Astrocyte of the spinal cord (primary cell): ENCODE measurements around the gene CEP72.

Experiments used
- DNase-seq: peaks from one replicate; pipeline ENCODE4 v3.0.0; 2011; ENCODE audit warnings: low read depth, low spot score
- H3K4me3 ChIP-seq: 2 replicates; pipeline ENCODE4 v1.5.1; 2011; ENCODE audit warnings: low read depth, mild to moderate bottlenecking, low read length, moderate library complexity
- CTCF ChIP-seq: IDR thresholded peaks from 2 replicates; pipeline ENCODE4 v1.5.1; 2012; ENCODE audit warnings: low read depth, mild to moderate bottlenecking, low read length, inconsistent platforms
- in situ Hi-C: cut with HindIII; loops from 2 replicates; pipeline ENCODE4 v1.10.0; 2017; ENCODE audit warnings: low sequenced_read_pairs

CEP72 gene

GRCh38 chr5:569358-569867, 42.7 kb upstream of the CEP72 start:
- no peak for DNase-seq
- in situ Hi-C loops: no loop called here
- no peak overlapping the region for H3K4me3 ChIP-seq
- no peak for TF ChIP-seq CTCF

GRCh38 chr5:569868-570361, 42.2 kb upstream of the CEP72 start:
- no peak for TF ChIP-seq CTCF
- in situ Hi-C loops: no loop called here
- no peak for DNase-seq
- no peak overlapping the region for H3K4me3 ChIP-seq

GRCh38 chr5:570446-570845, 41.7 kb upstream of the CEP72 start:
- TF ChIP-seq CTCF: no peak
- H3K4me3 ChIP-seq: no peak overlapping the region
- DNase-seq: no peak
- in situ Hi-C loops: no loop called here

- no peak for DNase-seq
- no peak for TF ChIP-seq CTCF
- in situ Hi-C loops: no loop called here
- no peak overlapping the region for H3K4me3 ChIP-seq
These were observed 41.3 kb upstream of the CEP72 start for GRCh38 chr5:570886-571285.

GRCh38 chr5:571791-572190, 40.3 kb upstream of the CEP72 start:
- TF ChIP-seq CTCF: no peak
- no peak overlapping the region for H3K4me3 ChIP-seq
- in situ Hi-C loops: no loop called here

GRCh38 chr5:572398-573019, 39.6 kb upstream of the CEP72 start:
- no peak overlapping the region for H3K4me3 ChIP-seq
- no peak for TF ChIP-seq CTCF
- in situ Hi-C loops: no loop called here
- DNase-seq: no peak

More at GRCh38 chr5:571791-572190, 40.3 kb upstream of the CEP72 start:
- no peak for DNase-seq
